ES-I3 (cell line): ENCODE measurements around the gene ANKRD44.
"Not testable (repeated sequence)": the region's sequence is repeated elsewhere in the genome, so short reads cannot be mapped to it uniquely, and the experiment has no call there.

Experiments
- H3K36me3 ChIP-seq: 2 replicates; pipeline ENCODE4 v1.6.1; 2013; ENCODE audit warnings: mild to moderate bottlenecking, low read length, control low read depth, moderate library complexity; ENCODE audit not compliant: insufficient read depth
- H3K4me1 ChIP-seq: 2 replicates; pipeline ENCODE4 v1.6.1; 2013; ENCODE audit warnings: mild to moderate bottlenecking, control low read depth, low read length; ENCODE audit not compliant: insufficient read depth
- H3K9ac ChIP-seq: 2 replicates; pipeline ENCODE4 v1.6.1; 2013; ENCODE audit warnings: low read depth, mild to moderate bottlenecking, low read length, moderate library complexity
- H3K9me3 ChIP-seq: 2 replicates; pipeline ENCODE4 v1.6.1; 2013; ENCODE audit warnings: mild to moderate bottlenecking, low read length, moderate library complexity; ENCODE audit not compliant: control insufficient read depth, insufficient read depth

ANKRD44 gene

DNA sequence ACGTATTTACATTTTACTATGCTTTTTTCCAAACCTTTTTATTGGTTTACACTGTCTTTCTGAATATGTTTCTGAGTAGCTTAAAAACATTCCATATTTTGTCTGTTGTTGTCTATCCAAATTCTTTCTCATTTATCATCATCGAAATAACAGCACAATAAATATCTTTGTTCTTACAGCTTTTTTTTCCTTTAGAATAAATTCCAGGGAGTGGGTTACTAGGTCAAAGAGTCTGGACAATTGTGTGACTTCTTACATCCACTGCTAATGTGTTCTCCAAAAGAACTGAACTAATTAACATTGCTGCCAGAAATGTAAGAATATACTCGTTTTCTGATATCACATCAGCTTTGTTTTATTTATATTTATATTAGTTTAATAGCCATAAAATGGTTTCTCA, 59.4 kb downstream of the ANKRD44 start:
- no peaks in the 10 kb centered on the region for H3K4me1 ChIP-seq
- H3K36me3 ChIP-seq, result no peaks in the 10 kb centered on the region
- no peak overlapping the region for H3K9ac ChIP-seq
- no peaks in the 10 kb centered on the region for H3K9me3 ChIP-seq

DNA sequence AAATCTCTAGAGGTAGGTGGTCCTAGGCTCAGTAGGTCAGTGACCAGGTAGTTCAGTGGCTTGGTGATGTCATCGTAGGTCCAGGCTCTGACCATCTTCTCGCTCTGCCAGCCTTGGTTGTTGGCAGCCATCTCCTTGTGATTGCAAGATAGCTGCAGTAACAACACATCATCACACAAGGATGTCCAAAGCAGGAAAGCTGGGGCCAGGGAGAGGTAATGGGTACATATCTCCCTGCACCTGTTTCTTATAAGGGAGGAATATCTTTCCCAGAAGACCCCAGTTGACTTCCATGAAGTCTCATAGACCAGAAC, 60.5 kb downstream of the ANKRD44 start:
- Histone ChIP-seq H3K9ac (no peak overlapping the region), H3K9me3 (no peaks in the 10 kb centered on the region), H3K36me3 (no peaks in the 10 kb centered on the region), H3K4me1 (no peaks in the 10 kb centered on the region)

- no peaks in the 10 kb centered on the region for H3K36me3 ChIP-seq
- no peaks in the 10 kb centered on the region for H3K9me3 ChIP-seq
- H3K9ac ChIP-seq, result no peak overlapping the region
- H3K4me1 ChIP-seq, result no peaks in the 10 kb centered on the region
Observed at GRCh38 chr2:197249381-197250083, 61.0 kb downstream of the ANKRD44 start.

DNA sequence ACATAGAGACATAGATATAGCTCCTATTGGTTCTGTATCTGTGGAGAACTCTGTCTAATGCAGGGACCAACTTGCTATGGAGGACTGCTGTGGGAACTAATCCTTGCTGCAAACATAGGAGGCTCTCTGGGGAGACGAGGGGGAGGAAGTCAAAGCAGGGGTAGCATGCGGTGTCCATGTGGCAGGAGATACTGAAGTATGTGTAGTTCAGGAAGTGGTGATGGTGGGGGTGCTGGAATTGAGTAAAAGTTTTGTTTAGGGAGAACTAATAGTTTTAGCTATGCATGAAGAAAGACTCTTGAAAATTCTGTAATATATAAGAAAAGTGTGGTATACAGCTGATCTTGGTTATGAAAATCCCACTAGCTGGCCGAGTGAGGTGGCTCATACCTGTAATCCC, 62.0 kb downstream of the ANKRD44 start:
- Histone ChIP-seq H3K36me3 (no peaks in the 10 kb centered on the region), H3K4me1 (no peaks in the 10 kb centered on the region), H3K9ac (no peak overlapping the region), H3K9me3 (no peaks in the 10 kb centered on the region)

GRCh38 chr2:197248001-197248401, 62.6 kb downstream of the ANKRD44 start:
- no peaks in the 10 kb centered on the region for H3K4me1 ChIP-seq
- no peaks in the 10 kb centered on the region for H3K36me3 ChIP-seq
- H3K9ac ChIP-seq, result no peak overlapping the region
- no peaks in the 10 kb centered on the region for H3K9me3 ChIP-seq

DNA sequence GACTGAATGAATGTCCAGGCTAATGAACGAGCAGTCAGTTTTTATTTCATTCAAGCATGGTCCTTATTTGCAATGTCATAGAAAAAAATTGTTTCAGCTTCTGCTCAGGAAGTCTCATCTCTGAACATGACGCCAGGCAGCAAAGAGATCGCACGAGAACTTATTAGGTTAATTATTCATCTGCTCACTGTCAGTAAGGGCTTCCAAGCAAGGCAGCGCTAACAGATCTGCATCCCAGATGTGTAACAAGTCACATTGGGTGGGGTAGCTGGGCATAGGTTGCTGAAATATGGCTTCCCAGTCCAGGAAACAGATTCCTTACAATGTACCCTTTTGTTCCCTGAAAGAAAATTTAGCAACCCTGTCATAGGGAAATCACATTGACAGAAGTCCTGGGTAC, 63.5 kb downstream of the ANKRD44 start:
- Histone ChIP-seq H3K9ac (no peak overlapping the region), H3K4me1 (no peaks in the 10 kb centered on the region), H3K36me3 (no peaks in the 10 kb centered on the region), H3K9me3 (no peaks in the 10 kb centered on the region)

- Histone ChIP-seq H3K9me3 (no peaks in the 10 kb centered on the region), H3K4me1 (no peaks in the 10 kb centered on the region), H3K36me3 (no peaks in the 10 kb centered on the region), H3K9ac (no peak overlapping the region)
Observed at GRCh38 chr2:197245829-197246804, 64.5 kb downstream of the ANKRD44 start.

DNA sequence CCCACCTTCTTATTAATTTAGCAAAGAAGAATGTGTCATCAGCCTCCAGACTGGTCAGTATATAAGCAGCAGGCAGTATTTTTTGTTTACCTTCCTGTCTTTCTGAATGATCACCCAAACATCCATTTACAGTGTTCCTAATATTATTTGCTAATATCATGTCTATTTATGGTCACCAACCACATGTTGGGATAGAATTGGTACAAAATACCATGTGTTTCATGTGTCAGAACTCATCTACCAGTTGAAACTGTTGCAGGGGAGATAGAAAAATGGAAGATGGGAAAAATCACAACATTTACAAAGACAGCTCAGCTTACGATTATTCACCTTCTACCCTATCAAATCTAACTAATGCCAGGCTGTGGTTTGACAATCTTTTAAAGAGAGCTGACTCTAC, 66.2 kb downstream of the ANKRD44 start:
- H3K4me1 ChIP-seq, result no peaks in the 10 kb centered on the region
- H3K9me3 ChIP-seq, result no peaks in the 10 kb centered on the region
- no peak overlapping the region for H3K9ac ChIP-seq
- no peaks in the 10 kb centered on the region for H3K36me3 ChIP-seq

- Histone ChIP-seq H3K9me3 (no peaks in the 10 kb centered on the region), H3K9ac (no peak overlapping the region), H3K4me1 (no peaks in the 10 kb centered on the region), H3K36me3 (no peaks in the 10 kb centered on the region)
Observed at GRCh38 chr2:197242719-197243118, 67.9 kb downstream of the ANKRD44 start.

DNA sequence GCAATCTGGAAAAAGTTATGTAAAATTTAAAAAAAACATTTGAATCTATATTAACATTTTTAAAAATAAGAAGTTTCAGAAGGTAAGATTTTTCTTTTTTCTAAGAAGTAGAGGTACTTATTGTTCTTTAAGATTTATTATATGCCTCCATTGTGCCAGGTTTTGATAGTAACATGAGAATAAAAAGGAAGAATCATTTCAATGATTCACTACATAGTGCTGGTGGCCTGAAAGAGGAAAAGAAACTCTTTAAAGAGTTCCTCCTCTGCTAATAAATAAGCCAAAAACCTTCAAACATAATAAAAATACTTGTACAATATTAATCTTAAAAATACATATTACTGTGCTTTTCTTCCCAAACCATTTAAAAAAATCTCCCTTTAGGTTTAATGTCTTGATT, 69.0 kb downstream of the ANKRD44 start:
- H3K4me1 ChIP-seq, result no peaks in the 10 kb centered on the region
- no peaks in the 10 kb centered on the region for H3K9me3 ChIP-seq
- H3K36me3 ChIP-seq, result no peaks in the 10 kb centered on the region
- H3K9ac ChIP-seq, result no peak overlapping the region

DNA sequence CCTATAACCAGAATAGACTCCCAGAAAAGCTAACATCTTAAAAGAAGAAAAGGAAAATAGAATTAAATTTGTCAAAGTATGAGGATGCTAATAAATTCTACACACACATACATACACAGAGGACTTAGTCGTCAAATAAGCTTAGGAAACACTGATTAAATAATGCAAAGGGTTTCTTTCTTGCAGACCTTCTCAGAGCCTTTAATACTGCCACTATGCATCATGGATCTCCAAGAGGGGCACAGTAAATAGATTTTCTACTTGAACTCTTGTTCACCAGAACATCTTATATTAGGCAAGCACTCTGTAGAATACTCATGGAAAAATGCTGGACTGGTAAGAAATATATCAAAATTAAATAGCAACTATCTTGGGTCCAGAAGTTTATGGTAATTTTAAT, 69.4 kb downstream of the ANKRD44 start:
- H3K4me1 ChIP-seq, result no peaks in the 10 kb centered on the region
- H3K9me3 ChIP-seq, result no peaks in the 10 kb centered on the region
- no peaks in the 10 kb centered on the region for H3K36me3 ChIP-seq
- no peak overlapping the region for H3K9ac ChIP-seq

DNA sequence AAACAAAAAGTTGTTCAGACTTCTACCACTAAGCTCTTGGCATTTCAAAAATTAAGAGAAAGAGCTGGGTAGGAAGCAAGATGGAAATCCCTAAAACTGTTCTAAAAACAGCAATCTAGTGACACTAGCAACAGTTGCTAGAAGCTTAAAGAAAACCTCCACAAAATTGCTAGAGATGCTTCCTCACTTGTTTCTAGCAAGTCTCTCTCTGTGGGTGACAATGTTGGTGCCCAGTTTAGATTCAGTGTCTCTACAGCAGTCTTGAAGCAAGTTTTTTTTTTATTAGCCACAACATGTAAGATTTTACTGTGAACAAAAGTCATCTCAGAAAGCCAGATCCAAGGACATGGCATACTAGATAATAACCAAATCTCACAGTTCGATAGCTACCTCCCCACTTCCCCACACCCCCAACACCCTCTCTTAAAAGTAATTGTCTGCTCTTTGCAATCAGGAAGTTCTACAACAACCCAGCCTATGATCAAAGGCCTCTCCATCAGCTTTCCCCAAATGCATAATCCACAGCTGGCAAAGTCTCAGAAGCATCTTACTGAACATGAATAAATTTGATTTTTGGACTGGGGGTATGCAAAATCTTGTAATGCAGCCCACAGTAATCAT, 70.0 kb downstream of the ANKRD44 start:
- Histone ChIP-seq H3K9me3 (no peaks in the 10 kb centered on the region), H3K4me1 (no peaks in the 10 kb centered on the region), H3K36me3 (no peaks in the 10 kb centered on the region), H3K9ac (no peak overlapping the region)

- H3K9ac ChIP-seq, H3K4me1 ChIP-seq, H3K36me3 ChIP-seq: not testable (repeated sequence)
Observed at GRCh38 chr2:197240018-197240417, 70.6 kb downstream of the ANKRD44 start.

GRCh38 chr2:197239434-197239833, 71.1 kb downstream of the ANKRD44 start:
- Histone ChIP-seq H3K9ac (no peak overlapping the region), H3K36me3 (no peaks in the 10 kb centered on the region), H3K9me3 (no peaks in the 10 kb centered on the region), H3K4me1 (no peaks in the 10 kb centered on the region)

More at GRCh38 chr2:197240018-197240417, 70.6 kb downstream of the ANKRD44 start:
- H3K9me3 ChIP-seq, result not testable (repeated sequence)

DNA sequence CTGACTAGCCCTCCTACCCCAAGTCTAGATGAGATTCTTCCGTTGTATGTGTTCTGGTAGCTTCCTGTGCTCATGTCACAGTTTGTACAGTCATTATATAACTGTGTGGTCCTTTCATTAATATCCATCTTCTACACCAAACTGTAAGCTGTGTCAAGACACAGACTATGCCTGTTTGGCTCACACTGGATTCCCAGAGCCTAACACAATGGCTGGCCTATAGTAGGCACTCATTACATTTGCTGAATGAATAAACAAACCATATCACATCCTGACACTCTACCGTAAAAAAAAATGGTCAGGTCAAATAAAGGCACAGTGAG, 72.6 kb downstream of the ANKRD44 start:
- H3K9ac ChIP-seq, result no peak overlapping the region
- H3K4me1 ChIP-seq, result no peaks in the 10 kb centered on the region
- no peaks in the 10 kb centered on the region for H3K36me3 ChIP-seq
- H3K9me3 ChIP-seq, result no peaks in the 10 kb centered on the region
